ENCODE data around the gene DMBT1.

GRCh38 chr10:122555442-122555841 is 5.1 kb upstream of the DMBT1 start:
- TF ChIP-seq CTCF (IDR thresholded peaks at IDR 0.05) (no peak), EZH2 (IDR thresholded peaks at IDR 0.05; ENCODE audit: borderline replicate concordance, insufficient read depth, low read depth, low read length, poor library complexity, severe bottlenecking) (no peak)

Measured in B cell (primary cell).